ENCODE results near the gene ARV1.
"Not testable (repeated sequence)": the region's sequence is repeated elsewhere in the genome, so short reads cannot be mapped to it uniquely, and the experiment has no call there.

The ARV1 gene

GRCh38 chr1:231045921-231046729, 67.2 kb downstream of the ARV1 start:
- not testable (repeated sequence) for DNase-seq

- no peak for DNase-seq
These were observed 68.0 kb downstream of the ARV1 start for GRCh38 chr1:231046730-231047395.

GRCh38 chr1:231047529-231047928, 68.6 kb downstream of the ARV1 start:
- DNase-seq: not testable (repeated sequence)

- DNase-seq: not testable (repeated sequence)
These were observed 69.5 kb downstream of the ARV1 start for GRCh38 chr1:231048419-231048818.

GRCh38 chr1:231049121-231049979, 70.5 kb downstream of the ARV1 start:
- no peak for DNase-seq

All from COR-L47 (cell line).